NOMO-1 treated with DMSO at 0.1 percent for 48 hours (cell line): Measurements from ENCODE around the gene ECI2.
"Not testable (repeated sequence)": the region's sequence is repeated elsewhere in the genome, so short reads cannot be mapped to it uniquely, and the experiment has no call there.

Experiments used
- DNase-seq: peaks from one replicate; lab custom pipeline; 2025; ENCODE audit not compliant: unreplicated experiment; lab: John Stamatoyannopoulos, UW

ECI2 gene

DNA sequence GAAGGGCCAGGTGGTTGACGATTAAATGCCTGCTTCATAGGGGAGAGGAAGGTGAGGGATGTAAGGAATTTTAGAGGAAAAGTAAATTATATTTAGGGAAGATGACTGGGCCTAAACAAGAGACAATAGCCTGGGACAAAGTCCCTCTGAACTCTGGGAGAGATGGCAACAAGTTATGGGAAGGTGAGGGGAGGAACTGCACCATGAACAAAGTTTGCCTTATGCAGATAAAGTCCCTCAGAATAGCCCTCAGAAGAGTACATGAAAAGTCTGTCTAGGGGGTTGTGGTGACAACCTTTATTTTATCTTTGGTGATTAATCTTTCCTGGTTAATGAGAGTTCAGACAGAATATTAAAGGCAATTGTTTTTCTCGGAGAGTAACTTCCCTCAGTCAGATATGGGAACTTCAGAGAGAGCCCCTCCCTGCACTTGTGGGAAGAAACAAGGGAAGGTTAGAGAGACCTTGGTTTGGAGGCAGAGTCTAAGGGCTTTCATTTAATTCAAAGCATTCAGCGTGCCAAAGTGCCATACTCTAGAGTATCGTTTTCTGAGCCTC, 29.3 kb downstream of the ECI2 start:
- DNase-seq, result no peak

DNA sequence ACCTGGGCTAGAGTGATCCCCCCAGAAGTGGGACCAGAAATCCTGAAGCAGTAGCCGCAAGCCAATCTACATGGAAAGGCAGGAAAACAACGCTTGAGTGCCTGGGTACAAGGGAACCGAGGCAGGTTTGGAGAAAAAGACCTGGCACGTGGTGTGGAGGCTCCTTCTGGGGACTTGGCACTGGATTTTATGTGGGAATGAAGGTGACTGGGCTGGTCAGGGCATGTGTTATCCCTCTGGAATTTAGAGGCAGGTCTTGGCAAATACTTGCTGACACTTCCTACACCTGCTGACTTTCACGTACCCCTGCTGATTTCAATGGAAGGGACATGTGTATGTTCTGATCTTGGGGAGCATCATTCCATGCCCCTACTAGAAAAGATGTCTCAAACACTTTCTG, 31.4 kb downstream of the ECI2 start:
- DNase-seq, result no peak

DNA sequence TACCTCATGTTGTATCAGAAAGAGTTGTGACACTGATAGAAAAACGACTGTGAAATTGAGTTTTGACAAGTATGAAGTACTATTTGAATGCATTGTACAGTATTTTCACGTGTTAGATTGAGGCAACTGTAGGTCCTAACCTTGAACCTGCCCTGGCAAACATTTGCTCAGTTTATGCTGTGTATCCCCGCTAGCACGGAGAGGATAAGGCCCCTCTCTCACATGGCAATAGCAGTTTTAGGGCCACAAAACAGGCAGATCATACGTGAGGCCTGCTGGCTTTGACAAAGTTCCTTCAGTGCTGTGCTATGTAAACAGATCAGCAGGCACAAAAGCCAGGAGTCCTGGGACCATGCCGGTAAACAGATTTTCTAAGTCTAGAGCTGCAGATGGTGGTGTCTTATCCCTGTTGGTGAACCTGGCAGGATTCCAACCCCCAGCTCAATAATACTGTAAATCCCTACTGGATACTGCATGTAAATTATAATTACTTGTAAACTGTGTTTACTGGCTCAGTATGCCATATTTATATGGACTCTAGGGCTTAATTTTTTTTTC, 32.6 kb downstream of the ECI2 start:
- DNase-seq, result no peak

DNA sequence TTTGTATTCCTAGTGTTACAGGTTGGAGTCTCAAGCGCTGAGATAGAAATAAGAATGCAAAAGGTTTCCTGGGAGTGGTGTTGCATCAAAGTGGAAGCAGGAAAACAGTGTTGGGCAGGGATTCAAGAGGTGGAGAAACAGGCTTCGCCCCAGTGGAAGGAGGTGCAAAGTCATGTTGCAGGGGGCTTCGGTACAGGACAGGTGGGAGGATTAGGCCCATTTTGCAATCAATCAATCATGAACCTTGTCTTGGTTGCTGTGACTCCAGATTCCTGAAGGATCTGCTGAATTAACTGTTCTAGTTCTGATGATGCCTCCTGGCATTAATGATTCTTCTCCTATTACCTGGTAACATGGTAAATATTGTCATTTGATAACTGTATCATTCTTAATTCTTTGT, 34.1 kb downstream of the ECI2 start:
- no peak for DNase-seq

DNA sequence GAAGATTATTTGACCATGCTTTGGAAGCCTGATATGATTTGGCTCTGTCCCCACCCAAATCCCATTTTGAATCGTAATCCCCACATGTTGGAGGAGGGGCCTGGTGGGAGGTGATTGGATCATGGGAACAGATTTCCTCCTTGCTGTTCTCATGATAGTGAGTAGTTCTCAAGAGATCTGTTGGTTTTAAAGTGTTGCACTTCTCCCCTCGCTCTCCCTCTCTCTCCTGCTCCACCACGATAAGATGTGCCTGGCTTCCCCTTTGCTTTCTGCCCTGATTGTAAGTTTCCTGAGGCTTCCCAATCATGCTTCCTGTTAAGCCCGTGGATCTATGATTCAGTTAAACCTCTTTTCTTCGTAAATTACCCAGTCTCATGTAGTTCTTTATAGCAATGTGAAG, 34.7 kb downstream of the ECI2 start:
- no peak for DNase-seq

DNA sequence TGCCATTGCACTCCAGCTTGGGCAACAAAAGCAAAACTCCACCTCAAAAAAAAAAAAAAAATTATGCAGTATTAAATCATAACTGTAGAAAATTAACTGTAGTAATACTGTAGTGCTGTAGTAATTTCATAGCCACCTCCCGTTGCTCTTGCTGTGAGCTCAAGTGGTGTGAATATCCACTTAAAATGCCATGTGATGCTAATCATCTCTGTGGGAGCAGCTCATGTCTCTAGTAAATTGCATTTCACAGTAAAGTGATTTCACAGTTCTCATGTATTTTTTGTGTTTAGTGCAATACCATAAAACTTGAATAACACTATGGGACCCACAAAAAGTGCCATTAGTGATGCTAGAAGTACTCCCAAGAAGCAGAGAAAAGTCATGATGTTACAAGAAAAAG, 42.1 kb downstream of the ECI2 start:
- no peak for DNase-seq

DNA sequence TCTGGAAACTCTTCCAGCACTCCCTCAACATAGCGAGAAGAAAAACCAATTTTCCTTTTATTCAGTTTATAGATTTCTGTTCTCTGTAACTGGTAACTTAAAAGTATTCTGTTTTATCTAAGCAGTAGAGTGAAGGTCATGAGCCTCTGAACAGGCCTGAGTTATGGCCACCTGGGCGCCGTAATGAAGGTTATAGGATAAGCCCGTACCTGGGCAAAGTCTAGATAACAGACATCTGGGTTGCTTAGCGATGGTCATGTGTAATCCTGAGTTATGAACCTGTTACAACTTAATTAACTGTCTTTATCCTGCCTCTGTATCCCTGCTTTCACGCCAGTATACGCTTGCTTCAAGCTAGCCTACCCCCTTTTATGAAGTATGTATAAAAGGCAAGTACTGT, 43.4 kb downstream of the ECI2 start:
- no peak for DNase-seq

DNA sequence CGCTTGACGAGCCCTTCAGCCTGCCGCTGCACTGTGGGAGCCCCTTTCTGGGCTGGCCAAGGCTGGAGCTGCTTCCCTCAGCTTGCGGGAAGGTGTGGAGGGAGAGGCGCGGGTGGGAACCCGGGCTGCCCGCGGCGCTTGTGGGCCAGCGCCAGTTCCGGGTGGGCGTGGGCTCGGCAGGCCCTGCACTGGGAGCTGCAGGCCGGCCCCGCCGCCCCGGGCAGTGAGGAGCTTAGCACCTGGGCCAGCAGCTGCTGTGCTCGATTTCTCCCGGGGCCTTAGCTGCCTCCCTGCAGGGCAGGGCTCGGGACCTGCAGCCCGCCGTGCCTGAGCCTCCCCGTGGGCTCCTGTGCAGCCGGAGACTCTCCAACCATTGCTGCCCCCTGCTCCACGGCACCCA, 45.3 kb downstream of the ECI2 start:
- not testable (repeated sequence) for DNase-seq

DNA sequence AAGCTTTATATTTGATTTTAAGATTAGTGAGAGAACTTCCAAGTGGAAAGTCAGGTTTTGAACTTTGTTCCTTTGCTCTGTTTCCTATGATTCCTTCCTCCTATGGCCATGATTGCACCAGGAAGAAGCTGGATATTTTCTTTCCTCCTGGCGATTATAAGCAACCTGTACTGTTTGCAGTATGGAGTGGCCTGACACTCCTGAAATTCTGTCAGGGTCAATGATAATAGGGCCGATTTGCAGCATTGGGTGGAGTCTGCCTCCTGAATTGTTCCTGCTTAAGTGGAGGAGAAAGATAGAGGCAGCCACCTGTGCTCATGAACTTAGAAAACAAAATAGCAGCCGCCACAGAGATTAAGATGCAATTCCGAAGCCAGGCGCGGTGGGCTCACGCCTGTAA, 46.7 kb downstream of the ECI2 start:
- DNase-seq, result no peak

DNA sequence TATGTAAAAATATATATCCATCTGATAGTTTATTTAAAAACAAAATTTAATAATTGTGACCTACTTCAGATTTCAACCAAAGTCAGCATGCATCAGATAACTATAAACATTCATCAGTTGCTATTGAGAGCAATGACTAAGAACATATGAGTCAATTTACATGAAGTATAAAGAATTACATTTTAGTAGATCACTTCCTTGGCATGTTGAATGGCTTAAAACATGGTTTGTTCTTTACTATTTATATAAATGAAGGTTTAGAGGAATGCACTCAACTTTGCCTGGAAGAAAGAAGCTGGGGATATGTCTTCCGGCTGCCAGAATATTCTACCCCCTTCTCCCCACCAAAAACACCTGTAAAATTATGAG, 50.1 kb downstream of the ECI2 start:
- DNase-seq, result no peak

DNA sequence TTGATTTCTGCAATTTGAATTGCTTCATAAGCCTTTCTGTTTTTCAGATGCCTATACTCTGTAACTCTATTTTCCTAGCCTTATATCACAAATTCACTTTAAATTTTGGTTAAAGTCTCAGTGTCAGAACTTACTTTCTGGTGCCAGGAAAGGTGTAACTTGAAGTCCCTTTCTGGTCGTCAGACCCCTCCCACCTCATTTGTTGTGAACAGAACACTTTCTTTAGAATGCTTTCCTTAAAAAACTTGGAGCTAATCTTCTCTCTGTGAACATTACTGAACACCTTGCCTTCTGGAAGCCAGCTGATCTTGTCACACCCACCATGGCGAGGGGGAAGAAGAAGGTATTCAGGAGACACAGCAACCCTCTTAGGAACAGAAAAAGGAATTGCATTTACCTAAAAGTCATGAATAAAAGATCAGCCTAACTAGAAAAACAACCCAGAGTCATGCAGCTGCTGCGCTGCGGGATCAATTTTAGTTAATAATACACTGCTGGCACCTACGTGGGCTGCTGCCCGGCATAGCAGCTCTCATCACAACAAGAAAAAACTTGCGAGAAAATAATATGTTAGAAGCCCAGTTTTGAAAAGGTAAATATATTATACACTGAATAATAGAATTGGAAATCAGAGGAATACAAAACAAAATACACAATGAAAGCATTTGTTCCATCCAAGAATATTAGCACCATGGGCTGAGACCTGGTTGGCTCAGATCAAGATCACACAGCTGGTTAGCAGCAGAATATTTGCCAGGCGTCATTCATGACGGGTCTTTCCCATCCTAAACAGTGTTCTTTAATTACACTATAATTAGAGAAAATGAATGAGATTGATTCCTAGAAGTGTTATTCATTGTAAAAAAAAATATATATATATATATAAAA, 50.7 kb downstream of the ECI2 start:
- no peak for DNase-seq

DNA sequence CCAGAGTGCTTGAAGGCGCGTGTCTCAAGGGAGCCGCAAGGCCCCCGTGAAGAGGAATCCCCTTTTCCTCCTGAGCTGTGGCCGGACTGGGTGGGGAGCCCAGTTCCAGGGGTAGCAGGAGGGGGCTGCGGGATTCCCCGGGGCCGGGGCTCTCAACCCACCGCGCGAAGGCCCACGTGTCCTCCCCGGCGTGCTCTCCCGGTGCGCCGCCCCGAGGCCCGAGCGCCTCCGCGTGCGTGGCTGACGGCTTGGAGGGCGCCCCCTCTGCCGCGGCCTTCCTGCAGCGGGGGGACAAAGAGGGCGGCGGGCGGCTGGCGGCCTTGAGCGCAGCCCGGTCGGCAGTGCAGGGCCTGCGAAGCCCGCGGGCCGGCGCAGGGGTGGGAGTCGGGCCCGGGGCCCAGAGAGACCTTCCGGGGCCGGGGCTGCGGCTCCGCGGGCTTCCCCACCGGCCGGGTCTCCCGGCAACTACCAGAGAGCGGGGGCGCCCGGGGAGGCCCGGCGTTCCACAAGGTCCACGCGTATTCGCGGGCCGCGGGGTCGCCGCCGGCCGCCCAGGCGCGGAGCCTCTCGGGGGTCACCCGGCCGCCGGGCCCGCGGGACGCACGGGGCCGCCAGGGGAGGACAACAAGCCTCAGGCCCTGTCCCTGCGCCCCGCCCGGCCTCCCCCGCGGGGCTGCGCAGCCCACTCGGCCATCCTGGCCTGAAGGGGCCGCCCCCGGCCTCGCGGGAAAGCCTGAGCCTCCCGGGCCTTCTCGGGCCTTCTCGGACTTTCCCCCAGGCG, 56.5 kb downstream of the ECI2 start, which contains the start of gene FAM217A:
Gene FAM217A (minus strand): TSS at position 447 of the 781 bp plus-strand sequence. CDS start 1,723 bp downstream, outside the sequence.
- DNase-seq, result no peak

DNA sequence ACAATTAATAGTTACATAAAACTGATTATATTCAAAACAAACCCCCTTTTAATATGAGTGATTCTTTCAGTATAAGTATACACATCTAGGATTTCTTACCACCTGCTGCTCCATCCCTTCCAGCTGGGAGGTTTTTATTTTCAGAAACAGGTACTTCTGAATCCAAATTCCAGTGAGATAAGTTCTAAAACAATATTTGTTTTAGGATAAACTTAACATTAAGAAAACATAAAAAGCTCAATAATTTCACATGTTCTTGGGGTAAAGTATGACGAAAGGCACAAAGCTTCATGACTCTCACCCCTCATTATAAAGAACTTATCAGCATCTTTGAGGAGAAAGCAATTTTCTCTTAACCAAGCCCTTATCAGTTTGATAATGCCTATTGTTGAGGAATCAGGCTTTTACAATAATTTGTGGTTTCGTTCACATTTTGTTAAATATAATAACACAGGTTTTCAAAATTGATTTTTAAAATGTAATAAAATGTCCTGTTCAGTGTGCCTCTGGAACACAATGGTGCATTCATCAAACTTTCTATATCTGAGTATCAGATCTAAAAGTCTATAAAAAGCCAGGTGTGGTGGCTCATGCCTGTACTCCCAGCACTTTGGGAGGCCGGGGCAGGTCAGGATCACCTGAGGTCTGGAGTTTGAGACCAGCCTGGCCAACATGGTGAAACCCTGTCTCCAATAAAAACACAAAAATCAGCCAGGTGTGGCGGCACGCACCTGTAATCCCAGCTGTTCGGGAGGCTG, 60.7 kb downstream of the ECI2 start:
- no peak for DNase-seq

DNA sequence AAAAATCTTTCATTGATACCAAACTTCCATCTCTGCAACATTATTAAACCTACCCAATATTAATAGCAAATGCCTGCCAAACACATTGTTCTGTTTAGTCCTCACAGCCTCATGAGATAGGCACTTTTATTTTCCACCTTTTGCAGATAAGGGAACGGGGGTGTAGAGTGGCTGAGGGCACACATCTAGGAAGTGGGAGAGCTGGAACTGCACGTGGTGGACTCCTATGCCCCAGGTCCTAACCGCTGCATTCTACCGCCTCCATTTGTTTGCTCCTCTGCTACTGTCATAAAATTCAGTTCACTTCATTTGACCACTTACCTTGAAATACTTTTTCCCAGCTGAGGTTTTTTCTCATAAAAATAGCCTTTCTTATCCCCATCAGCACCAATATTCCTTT, 64.0 kb downstream of the ECI2 start:
- DNase-seq, result no peak

DNA sequence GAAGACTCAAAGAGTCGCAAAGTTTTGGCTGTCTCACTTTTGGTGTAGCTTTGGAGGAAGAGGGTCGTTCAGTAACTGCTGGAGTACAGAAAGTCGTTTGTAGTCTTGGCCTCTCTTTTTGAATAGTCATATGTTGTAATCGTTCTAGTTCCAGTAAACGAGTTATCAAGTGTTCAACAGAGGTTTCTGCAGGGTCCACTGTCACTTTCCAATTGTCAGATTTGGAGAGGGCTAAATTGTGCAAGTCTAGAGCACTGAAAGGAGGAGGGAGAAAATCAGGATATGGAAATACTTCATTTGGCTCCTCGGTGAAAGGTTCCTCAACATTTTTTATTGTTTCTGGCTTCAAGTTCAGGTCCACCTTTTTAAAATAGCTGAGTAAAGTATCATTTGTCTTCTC, 66.2 kb downstream of the ECI2 start:
- DNase-seq, result no peak

DNA sequence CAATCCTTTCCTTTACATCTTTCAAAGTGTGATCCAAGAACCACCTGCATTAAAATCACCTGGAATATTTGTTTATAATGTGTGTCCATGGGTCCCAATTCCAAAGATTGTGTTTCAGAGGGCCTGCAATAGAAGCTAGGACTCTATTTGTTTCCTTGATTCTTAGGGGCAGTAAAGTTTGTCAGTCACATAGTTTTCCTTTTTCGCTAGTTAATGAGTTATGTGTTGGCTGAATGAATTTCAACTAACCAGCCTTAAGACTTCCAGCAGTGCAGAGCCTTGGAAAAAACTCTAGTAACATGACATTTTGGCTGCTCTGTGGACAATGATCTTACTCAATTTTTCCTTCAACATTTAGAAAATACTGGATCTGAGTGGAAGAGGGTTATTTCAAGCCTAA, 67.7 kb downstream of the ECI2 start:
- DNase-seq, result no peak

DNA sequence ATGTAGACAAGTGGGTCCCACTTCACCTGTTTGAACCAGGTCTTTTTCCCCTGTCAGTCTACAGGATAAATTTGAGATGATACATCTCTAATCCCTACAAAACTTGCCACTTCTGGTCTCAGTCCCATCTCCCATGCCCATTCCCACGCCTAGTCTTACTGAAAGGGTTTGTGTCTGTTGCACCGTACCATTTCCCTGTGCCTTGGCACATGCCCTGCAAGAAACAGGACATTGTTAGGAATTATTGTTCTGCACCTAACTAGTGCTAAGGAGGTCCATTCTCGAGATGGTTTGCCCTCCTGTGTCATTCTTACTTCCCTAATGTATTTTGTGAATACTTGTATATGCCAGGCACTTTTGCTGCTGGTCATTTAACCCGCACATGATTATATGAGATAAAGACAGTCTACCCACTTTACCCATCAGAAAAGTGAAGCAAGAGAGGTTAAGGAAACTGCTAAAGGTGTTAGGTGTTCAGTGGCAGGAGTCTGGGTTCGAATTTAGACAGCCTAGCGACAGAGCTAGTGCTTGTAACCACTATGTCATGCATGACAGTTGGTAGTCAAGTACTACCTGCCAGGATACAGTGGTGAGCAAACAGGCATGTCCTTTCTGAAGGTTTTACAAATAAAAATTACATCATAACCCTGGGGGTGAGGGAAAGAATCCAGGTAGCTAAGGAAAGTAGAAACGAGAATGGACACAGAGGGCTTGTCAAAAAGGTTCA, 69.2 kb downstream of the ECI2 start:
- no peak for DNase-seq
